Smooth muscle cell (in vitro differentiated cells): ENCODE measurements around the gene MMP19. TPM values are rescaled to one million over a fixed set of nuclear protein-coding genes. Genes with fewer than 3 reads are reported as not detected.
"Not testable (repeated sequence)": the region's sequence is repeated elsewhere in the genome, so short reads cannot be mapped to it uniquely, and the experiment has no call there.

ENCODE experiments used
- DNase-seq: peaks from one replicate; lab custom pipeline; 2025; ENCODE audit not compliant: unreplicated experiment; lab: John Stamatoyannopoulos, UW
- H2AFZ ChIP-seq: fragments of 200-600 bp; sonication (generic); 2 replicates; pipeline ENCODE4 v1.6.0; 2016; ENCODE audit warnings: antibody characterized with exemption, low read depth, mild to moderate bottlenecking
- H3F3A ChIP-seq: fragments of 200-600 bp; sonication (generic); 2 replicates; pipeline ENCODE4 v1.6.0; 2017; ENCODE audit warnings: antibody characterized with exemption, low read depth
- H3K27ac ChIP-seq: fragments of 200-600 bp; sonication (generic); 2 replicates; pipeline ENCODE4 v1.5.1; 2016; ENCODE audit warnings: low read depth, mild to moderate bottlenecking
- H3K27me3 ChIP-seq: fragments of 200-600 bp; sonication (generic); 2 replicates; pipeline ENCODE4 v1.6.1; 2016; ENCODE audit warnings: low read depth, mild to moderate bottlenecking
- H3K36me3 ChIP-seq: fragments of 200-600 bp; sonication (generic); 2 replicates; pipeline ENCODE4 v1.5.1; 2016; ENCODE audit warnings: low read depth
- H3K4me1 ChIP-seq: fragments of 200-600 bp; sonication (generic); 2 replicates; pipeline ENCODE4 v1.5.1; 2016; ENCODE audit warnings: low read depth
- H3K4me2 ChIP-seq: fragments of 200-600 bp; sonication (generic); 2 replicates; pipeline ENCODE4 v1.6.0; 2016; ENCODE audit warnings: mild to moderate bottlenecking
- H3K4me3 ChIP-seq: fragments of 200-600 bp; sonication (generic); 2 replicates; pipeline ENCODE4 v1.5.1; 2016; ENCODE audit warnings: mild to moderate bottlenecking
- H3K79me2 ChIP-seq: fragments of 200-600 bp; sonication (generic); 2 replicates; pipeline ENCODE4 v1.6.0; 2016; ENCODE audit warnings: low read depth, mild to moderate bottlenecking
- H3K9ac ChIP-seq: fragments of 200-600 bp; sonication (generic); 2 replicates; pipeline ENCODE4 v1.6.0; 2016; ENCODE audit warnings: low read depth
- H3K9me3 ChIP-seq: fragments of 200-600 bp; sonication (generic); replicated peaks from 2 replicates; pipeline ENCODE4 v1.5.1; 2016; ENCODE audit warnings: low read depth
- H4K20me1 ChIP-seq: fragments of 200-600 bp; sonication (generic); 2 replicates; pipeline ENCODE4 v1.6.0; 2016; ENCODE audit warnings: low read depth
- CTCF ChIP-seq: fragments of 200-600 bp; sonication (generic); IDR thresholded peaks from 2 replicates; pipeline ENCODE4 v1.5.1; 2017; ENCODE audit warnings: borderline replicate concordance, mild to moderate bottlenecking, antibody characterized with exemption; ENCODE audit not compliant: insufficient read depth, poor library complexity, severe bottlenecking
- WGBS: methylation state at CpG from one replicate; pipeline ENCODE4 v1.1.7; 2016; ENCODE audit warnings: low lambda C conversion rate; 5-methylcytosine and 5-hydroxymethylcytosine counted together
- polyA plus RNA-seq: library from polyadenylated mRNA; unstranded; fragments of >200 nt; fragmentation: Nextera tagmentation; extraction: Ambion mirVana; gene quantifications from 2 replicates; pipeline ENCODE4 v1.2.1, GENCODE V29; 2016
- total RNA-seq: library from RNA; depleted of rRNA; stranded (reverse); fragments of >200 nt; gene quantifications from 2 replicates; pipeline ENCODE4 v1.2.3, GENCODE V29; 2014

Gene MMP19
- total and polyA plus RNA-seq, 2 experiments from 2014 or later, result 14.9 to 15.6 TPM

DNA sequence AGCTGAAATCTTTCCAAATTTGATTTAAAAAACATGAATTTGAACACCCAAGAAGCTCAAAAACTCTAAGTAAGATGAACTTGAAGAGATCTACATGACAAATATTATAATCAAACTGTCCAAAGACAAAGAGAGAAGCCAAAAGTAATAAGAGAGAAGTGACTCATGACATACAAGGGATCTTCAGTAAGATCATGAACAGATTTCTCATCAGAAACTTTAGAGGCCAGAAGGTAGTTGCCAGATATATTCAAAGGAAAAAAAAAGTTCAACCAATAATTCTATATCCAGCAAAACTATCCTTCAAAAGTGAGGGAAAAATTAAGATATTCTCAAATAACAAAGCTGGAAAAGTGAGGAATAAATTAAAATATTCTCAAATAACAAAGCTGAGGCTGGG, 35.1 kb upstream of the MMP19 start:
- no peak overlapping the region for H3K27ac ChIP-seq
- H3K9me3 ChIP-seq, result peaks cover 4% of the 10 kb centered on the region
- TF ChIP-seq CTCF, result no peak
- H3K36me3 ChIP-seq, result no peaks in the 10 kb centered on the region
- no peaks in the 10 kb centered on the region for H4K20me1 ChIP-seq
- no peaks in the 10 kb centered on the region for H3K27me3 ChIP-seq
- DNase-seq, result no peak
- no peak overlapping the region for H3K9ac ChIP-seq
- H3K4me2 ChIP-seq, result no peak overlapping the region
- no peak overlapping the region for H2AFZ ChIP-seq
- no peaks in the 10 kb centered on the region for H3K4me1 ChIP-seq
- H3K79me2 ChIP-seq, result no peaks in the 10 kb centered on the region
- H3F3A ChIP-seq, result no peaks in the 10 kb centered on the region
- no peak overlapping the region for H3K4me3 ChIP-seq

- no peaks in the 10 kb centered on the region for H3K27me3 ChIP-seq
- no peaks in the 10 kb centered on the region for H3K79me2 ChIP-seq
- H3K27ac ChIP-seq, result peak overlapping the region; percentile 6
- no peak overlapping the region for H3K4me3 ChIP-seq
- no peak overlapping the region for H3K9ac ChIP-seq
- peak overlapping the region; percentile 6 for H2AFZ ChIP-seq
- no peaks in the 10 kb centered on the region for H3K4me1 ChIP-seq
- DNase-seq, result no peak
- H3K4me2 ChIP-seq, result no peak overlapping the region
- H3K36me3 ChIP-seq, result no peaks in the 10 kb centered on the region
- WGBS, result 71% methylated on average over 4 of the region's 4 CpGs
- no peak for TF ChIP-seq CTCF
- peaks cover 4% of the 10 kb centered on the region for H3K9me3 ChIP-seq
- no peaks in the 10 kb centered on the region for H3F3A ChIP-seq
- H4K20me1 ChIP-seq, result no peaks in the 10 kb centered on the region
These were observed 33.1 kb upstream of the MMP19 start for GRCh38 chr12:55875704-55876467.

- no peak overlapping the region for H3K27ac ChIP-seq
These were observed 31.7 kb upstream of the MMP19 start for GRCh38 chr12:55874443-55874842.

DNA sequence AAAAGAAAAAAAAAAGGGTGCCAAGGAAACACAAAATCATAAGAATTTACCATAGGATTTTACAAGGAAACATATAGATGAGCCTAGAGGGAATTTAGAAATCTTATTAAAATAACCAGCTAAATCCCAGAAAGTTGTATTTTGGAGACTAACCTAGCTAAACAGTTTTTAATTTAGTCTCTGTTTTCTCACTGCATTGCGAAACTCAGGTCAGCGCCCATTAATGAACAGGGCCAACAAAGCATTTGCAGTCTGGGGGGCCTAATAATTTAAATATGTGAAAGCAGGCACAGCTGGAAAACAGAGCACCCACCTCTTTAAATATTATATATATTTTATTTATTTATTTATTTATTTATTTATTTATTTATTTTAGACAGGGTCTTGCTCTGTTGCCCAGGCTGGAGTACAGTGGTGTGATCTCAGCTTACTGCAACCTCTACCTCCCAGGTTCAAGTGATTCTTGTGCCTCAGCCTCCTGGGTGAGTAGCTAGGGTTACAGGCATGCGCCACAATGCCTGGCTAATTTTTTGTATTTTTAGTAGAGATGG, 23.8 kb upstream of the MMP19 start:
- DNase-seq, H3F3A ChIP-seq, H3K9me3 ChIP-seq, H3K79me2 ChIP-seq, H2AFZ ChIP-seq, H3K9ac ChIP-seq, H3K27me3 ChIP-seq, H3K36me3 ChIP-seq, H3K4me2 ChIP-seq, H3K4me3 ChIP-seq, H4K20me1 ChIP-seq, H3K4me1 ChIP-seq, H3K27ac ChIP-seq: not testable (repeated sequence)
- WGBS, result 96% methylated on average over 3 of the region's 3 CpGs

More at GRCh38 chr12:55874443-55874842, 31.7 kb upstream of the MMP19 start:
- TF ChIP-seq CTCF, result no peak
- Histone ChIP-seq H3K27me3 (no peaks in the 10 kb centered on the region), H3K79me2 (no peaks in the 10 kb centered on the region), H3K36me3 (no peaks in the 10 kb centered on the region), H3K9me3 (peaks cover 4% of the 10 kb centered on the region), H3F3A (no peaks in the 10 kb centered on the region), H3K4me2 (no peak overlapping the region), H3K9ac (no peak overlapping the region), H3K4me3 (no peak overlapping the region), H3K4me1 (no peaks in the 10 kb centered on the region), H2AFZ (no peak overlapping the region), H4K20me1 (no peaks in the 10 kb centered on the region)
- 74% methylated on average over 2 of the region's 2 CpGs for WGBS
- DNase-seq, result no peak
